ENCODE data around the gene RBM43.

DNA sequence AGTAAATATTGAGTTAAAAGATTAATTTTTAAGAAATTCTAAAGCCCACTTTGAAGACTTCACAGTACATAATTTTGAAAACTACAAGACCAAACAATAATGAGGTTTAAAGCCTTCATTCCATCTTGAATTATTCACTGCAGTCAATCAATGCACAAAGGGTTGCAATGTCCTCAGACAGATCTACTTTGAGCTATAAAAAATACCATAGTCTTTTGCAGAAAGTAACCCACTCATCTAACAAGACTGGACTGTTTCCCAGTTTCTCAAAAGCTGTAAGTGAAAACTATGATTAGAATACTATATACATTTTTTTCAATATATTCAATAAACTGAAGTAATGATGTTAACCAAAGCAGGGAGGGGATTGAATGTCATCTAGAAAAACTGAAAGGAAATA is 10.2 kb upstream of the RBM43 start:
- TF ChIP-seq, protein P1, sequence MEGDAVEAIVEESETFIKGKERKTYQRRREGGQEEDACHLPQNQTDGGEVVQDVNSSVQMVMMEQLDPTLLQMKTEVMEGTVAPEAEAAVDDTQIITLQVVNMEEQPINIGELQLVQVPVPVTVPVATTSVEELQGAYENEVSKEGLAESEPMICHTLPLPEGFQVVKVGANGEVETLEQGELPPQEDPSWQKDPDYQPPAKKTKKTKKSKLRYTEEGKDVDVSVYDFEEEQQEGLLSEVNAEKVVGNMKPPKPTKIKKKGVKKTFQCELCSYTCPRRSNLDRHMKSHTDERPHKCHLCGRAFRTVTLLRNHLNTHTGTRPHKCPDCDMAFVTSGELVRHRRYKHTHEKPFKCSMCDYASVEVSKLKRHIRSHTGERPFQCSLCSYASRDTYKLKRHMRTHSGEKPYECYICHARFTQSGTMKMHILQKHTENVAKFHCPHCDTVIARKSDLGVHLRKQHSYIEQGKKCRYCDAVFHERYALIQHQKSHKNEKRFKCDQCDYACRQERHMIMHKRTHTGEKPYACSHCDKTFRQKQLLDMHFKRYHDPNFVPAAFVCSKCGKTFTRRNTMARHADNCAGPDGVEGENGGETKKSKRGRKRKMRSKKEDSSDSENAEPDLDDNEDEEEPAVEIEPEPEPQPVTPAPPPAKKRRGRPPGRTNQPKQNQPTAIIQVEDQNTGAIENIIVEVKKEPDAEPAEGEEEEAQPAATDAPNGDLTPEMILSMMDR (IDR thresholded peaks at IDR 0.05), result no peak
- TF ChIP-seq EP300 (IDR thresholded peaks at IDR 0.05), result no peak
- TF ChIP-seq POLR2A (IDR thresholded peaks at IDR 0.05), result no peak
